RPMI7951 (cell line): ENCODE measurements around the gene SLC22A23. TPM values are rescaled to one million over a fixed set of nuclear protein-coding genes. Genes with fewer than 3 reads are reported as not detected.

Experiments used
- DNase-seq: peaks from one replicate; pipeline ENCODE4 v3.0.0-alpha.2; 2012; ENCODE audit warnings: low read depth
- total RNA-seq: library from RNA; depleted of rRNA; stranded (reverse); fragments of >200 nt; shearing (Covaris generic); gene quantifications from 2 replicates; pipeline ENCODE4 v1.2.3, GENCODE V29; 2014

The SLC22A23 gene
- total RNA-seq, 1 experiment from 2014 or later, result 0.72 TPM

DNA sequence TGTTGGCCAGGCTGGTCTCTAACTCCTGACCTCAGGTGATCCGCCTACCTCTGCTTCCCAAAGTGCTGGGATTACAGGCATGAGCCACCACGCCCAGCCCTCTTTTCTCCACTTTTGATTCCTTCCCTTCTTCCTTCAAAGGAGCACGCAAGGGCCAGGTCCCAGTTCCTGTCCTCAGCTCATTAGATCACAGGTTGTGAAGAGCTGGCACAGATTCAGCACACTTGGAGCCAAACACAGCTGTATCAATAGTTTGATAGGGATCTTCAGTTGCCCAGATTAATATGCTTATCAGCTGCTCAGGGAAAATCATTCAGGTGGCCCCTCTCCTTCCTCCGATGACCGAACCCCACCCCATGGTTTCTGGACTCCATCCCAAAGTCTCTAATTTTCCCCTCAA is 14.4 kb upstream of the SLC22A23 start:
- DNase-seq, result no peak

DNA sequence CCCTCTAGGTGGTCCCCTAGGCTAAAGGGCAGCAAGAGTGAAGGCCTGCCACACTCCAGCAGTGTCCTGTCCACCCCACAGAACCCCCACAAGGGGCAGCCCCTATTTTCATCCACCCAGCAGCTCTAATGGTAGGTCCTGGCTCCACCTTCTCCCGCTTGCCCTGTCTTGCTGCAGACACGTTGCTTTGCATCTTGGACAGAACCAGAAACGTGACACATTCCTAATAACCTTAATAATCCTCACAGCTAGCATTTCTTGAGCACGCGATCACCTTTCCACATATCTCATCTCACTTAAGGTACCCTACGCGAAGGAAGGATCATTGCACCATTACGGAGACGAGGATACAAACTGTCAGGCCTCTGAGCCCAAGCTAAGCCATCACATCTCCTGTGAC is 11.7 kb upstream of the SLC22A23 start:
- DNase-seq, result no peak

DNA sequence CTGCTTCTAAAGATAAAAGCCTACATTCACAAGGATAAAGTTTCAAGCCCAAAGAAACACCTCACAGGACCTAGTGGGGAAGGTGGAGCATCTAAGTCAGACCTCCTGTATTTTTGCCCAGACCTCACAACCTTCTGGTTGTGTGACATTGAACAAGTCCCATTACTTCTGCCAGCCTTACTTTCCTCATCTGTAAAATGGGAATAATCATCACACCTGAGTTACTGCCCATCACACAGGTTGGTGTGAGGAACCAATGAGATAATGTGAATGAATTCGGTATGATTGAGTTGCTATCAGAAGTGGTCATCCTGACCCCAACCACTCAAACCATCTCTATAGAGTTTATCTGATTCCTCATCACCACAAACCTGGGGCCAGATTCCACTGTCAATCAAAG is 11.1 kb upstream of the SLC22A23 start:
- no peak for DNase-seq

DNA sequence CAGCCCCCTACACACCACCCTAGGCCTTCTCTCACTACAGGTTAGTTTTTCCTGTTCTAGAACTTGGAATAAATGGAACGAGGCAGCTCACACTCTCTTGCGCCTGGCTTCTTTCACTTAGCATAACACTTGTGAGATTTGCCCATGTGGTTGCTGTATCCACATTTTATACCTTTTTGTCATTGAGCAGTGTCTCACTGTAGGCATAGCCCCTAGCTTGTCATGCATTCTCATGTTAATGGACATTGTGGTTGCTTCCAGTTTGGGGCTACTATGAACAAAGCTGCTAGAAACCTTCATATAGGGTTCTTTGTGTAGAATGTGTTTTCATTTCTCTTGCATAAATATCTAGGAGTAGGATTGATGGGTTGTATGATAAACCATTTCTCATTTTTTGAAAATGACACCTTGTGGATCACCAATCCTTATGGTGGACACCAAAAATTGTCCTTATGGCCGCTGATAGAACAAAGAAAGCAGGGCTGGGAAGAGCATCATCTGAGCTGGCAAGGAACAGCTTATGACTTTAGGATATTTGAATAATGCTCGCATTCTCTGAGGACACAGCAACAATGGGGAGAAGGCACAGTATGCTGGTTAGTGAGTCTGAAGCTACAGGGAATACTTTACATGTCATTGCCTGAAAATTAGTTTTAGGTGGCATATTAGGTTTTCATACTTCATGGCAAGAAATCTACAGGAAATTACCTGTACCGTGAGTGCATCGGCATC is 9.8 kb upstream of the SLC22A23 start:
- DNase-seq, result no peak

DNA sequence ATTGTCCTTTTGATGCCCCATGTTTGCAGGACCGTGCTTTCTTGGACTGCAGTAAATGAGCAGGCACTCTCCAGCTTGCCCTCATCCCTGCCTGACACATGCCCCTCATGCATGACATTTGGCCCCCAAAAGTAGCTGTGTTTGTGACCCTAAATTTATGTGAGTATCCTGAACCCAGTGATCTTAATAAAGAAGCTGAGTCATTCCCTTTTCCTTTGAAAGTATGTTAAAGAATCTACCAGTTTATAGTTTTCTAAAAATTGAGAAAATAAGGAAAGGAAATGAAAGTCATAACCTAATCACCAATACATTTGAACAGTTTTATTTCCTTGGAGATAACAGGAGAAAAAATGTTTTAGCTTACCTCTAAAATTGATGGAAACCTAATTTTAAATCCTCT is 3.4 kb upstream of the SLC22A23 start:
- DNase-seq, result no peak

DNA sequence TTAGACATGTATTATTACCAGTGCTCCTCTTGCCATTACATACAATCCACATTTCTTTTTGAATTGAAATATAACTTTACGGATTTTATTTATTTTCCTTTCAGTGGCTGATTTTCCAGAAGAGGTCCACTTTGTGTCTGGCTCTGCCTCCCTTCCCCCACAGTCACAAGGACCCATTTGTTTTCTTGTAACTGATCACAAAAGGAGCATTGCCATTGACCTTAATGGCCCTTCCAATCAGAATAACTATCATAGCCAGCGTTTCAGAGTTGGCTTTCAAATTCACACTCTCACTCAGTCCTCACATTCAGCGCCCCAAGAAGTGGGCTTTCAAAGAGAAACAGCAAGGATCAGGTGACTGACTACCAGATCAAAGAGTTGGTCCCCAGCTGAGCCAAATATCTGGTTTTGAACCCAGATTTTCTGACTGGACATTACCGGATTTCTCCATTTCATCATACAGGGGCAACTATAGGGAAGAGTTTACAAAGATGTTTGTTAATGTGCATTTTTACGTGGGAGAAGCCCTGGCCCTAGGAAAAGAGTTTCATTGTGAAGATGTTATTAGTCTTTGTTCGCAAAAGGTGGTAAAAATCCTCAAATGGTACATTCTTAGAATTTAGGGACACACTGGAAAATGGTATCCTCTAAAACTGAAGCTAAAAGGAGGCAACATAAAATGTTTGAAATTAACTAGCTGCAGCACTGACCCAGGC is 2.0 kb upstream of the SLC22A23 start:
- DNase-seq, result no peak

DNA sequence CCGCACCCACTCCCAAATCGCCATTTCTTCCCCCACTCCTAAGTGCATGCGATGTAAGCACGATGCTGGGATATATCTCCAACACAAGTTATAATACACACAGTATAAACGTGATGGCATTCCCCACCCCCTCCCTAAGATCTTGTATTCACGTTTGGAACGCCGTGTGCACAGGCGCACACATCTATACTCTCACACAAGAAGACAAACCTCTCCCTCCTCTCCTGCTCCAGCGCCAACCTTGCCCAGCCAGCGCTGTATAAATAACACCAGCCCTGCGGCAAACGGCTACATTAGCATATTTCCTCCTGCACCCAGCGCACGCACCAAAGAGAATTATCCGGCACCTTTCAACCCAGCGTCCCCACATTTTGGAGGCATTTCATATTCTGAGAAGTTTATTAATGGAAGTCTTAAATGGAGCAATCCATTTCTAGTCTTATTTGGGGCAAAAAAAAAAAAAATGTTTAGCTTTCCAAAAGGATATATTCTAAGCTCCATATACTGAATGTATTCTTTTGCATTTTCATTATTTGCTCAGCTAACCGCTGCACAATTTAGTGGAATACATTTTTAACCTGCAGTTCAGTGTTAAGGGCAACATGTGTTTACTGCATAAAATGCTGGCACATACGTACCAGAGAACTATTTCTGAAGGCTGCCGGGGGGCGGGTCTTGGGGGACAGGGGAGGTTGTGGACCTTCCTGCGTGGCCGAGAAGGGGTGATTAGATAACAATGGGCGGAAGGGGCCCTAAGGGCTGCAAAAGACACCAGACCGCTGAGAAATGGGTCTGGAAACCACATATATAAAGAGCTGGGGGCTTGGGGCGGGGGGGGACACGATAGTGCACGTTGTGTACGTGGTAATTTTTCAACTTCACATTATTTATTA is 1.1 kb upstream of the SLC22A23 start:
- DNase-seq, result peak; percentile 36

DNA sequence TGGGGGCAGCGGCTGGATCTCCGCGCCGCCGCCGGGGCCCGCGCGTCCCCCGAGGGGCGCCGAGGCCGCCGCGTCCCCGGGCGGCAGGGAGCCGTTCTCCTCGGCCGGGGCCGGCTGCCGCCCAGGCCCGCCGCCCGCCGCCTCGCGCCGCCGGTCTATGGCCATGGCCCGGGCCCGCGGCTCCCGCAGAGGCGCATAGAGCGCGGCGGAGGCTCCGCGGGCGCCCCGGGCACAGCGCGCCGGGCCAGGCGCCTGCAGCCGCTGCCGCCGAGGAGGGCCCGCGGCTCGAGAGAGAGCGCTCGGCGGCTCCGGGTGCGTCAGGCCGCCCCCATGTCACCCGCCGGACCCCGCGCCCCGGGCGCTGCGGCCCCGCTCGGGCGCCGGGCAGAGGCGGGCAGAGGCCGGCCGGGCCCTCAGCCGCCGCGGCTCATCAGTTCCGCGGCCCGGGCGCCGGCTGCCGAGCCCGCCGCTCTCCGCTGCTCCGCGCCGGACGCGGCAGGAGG is 404 bp downstream of the SLC22A23 start:
- no peak for DNase-seq

DNA sequence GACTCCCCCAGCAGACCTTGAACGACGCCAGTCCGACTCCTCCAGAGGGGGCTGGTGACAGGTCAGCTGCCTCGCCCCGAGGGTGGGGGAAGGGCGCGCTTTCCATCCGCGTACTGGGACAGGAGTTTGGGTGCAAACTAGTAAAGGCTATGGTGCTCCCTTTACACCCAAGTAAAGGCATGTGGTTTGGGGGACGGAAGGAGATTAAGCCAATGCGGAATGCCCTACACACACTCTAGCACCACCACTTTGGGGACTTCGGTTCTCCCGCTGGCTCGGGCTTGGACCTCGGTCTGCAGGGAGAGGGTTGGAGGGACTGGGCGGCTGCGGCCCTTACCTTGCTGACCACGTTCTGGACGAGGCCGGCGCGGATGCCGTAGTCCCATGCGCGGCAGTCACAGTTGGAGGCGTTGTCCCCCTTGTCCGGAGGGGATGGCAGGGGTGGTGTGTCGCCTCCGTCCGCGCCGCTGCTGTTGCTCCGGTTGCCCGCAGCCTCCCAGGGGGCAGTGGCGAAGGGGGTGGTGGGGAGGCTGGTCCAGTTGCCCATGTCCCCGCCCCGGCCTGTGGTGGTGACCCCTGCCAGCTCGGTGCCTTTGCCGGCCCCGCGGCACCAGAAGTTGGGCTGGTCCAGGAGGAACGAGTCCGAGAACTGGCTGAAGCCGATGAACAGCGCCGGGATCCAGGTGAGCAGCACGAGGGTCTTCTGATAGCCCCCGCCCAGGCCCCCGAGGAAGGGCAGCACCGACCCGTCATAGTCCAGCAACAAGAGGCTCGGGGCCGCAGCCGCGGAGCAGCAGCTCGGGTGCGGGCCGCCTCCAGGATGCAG is 1.1 kb downstream of the SLC22A23 start:
- no peak for DNase-seq

DNA sequence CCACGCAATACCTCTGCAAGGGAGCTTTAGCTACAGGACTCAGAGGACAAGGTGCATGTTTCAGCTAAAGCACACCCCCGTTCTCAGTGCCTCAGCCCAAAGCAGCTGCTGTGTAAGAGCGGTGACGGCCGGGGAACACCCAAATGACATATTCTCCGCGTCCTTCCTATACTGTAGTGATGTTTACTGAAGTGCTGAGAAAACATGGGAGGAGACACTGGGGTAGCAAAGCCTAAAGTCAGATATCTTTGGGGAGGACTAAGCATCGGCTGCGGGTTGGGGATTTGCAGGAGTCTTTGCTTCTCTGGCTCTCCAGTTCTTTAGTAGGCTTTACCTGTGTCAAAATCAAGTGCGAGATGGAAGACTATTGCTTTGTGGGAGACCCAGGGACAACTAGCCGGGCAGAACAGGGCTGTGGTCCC is 1.7 kb downstream of the SLC22A23 start:
- DNase-seq, result no peak

DNA sequence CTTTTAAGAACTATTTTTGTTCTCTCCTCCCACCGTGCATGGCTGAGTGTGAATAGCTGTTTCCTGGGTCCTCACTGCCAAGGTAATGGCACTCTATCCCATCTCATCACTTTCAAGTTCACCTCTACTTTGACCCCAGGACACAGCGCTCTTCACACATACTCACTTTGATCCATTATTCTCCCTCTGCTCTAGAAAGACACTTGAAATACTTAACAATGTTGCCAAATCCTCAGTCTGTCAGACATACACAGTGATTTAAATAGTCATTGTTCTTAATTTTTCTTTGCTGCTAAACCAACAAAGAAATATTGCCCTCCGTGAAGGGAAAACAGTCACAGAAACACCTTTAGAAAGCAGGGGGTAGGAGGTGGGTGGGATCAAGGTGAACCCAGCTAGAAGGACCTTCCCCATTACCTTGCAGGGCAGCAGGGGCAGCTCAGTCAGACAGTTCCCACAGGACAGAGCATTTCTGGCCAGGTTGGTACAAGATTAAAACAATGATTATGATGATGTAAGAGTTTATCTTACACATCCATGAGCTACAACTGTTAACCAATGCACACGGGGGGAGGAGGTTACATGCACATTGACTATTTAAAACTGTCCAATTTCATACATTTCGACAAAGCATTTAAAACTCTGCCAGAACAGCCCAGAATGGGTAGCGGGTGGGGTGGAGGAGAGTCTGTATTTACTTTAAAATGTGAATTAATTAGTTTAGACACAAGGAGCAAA is 2.4 kb downstream of the SLC22A23 start:
- DNase-seq, result no peak

DNA sequence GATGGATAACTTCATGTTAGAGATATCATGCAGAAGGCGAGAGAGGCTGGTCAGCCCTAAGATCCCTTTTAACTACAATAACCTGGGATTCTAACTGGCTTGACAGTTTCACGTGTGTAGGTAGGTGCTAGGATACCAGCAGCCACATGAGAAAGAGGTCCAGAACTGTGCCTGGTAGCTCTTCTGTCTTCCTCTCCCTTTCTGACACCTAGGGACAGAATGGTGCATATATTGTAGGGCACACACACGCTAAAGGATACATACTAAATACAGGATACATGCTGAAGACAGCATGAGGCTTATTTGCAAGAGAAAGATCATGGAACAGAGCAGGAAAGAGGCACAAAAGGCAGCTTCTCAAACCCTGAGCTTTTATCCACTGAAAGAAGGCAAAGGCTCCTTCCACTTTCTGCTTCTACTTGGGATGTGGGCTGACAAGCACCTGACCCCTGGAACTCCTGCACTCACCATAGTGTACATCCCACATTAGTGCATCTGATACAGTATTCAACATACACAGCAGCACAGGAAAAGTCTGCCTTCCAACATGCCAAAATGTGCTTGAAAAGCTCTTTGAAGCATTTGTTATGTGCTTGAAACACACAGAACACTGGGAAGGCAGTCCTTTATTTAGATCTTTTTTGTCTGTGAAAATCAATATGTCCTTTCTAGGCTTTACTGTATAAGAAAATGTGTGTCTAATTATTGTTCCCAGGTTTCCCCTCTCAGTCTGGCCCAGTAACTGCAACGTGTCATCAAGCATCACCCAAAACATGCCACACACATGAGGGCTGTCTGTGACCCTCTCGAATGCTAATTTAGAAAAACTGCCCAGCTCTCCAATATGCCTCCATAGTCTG is 3.2 kb downstream of the SLC22A23 start:
- DNase-seq, result no peak

DNA sequence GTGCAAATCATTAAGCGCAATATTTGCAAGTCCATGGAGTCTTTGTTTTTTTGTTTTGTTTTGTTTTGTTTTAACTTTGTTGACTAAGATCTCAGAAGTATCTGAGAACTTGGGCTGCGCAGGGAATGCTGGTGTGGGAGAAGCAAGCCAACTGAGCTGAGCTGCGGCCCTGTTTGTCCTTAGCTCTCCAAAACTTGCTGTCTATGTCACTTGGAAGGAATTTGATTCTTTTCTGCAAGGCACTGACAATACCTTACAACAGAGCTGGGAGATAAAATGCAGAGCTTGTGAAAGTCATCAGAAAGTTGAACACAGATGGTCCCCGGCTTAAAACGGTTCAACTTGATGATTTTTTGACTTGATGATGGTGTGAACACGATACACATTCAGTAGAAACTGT is 5.4 kb downstream of the SLC22A23 start:
- no peak for DNase-seq

DNA sequence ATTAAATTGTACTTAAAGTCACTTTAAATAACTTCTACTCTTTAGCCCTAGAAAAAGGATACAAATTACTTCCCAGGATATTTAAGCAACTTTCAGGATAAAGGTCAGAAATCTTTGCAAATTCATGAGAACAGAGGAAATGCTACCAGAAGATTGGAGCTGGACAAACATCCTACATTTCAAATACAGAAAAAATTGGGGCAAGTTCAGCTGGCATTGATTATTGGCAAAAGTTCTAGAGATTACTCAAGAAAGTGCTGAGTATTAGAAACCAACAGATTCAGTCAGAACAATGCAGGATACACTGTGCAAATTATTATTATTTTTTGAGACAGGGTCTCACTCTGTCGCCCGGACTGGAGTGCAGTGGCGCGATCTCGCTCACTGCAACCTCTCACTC is 6.0 kb downstream of the SLC22A23 start:
- no peak for DNase-seq

DNA sequence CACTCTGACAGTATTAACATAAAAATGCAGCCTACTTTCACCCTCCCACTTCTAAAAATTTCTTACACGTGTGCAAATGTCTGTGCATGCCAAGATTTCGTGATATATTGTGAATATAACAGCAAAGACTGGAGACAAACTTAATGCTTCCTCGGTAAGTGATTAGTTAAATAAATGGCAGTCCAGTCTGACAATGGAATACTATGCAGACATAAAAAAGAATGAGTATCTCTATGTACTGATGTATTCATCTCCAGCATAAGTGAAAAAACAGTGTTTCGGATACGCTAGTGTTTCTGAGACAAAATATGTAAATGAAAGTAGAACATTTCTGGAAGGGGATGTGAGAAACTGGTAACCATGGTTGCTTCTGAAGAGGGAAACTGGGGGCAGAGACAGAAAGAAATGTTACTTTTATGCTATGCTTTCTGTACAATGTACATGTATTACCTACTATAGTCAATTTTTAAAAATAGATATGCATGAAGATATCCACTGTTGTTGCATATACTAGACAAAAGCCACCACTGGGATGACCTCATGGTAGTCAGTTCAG is 7.0 kb downstream of the SLC22A23 start:
- DNase-seq, result no peak

DNA sequence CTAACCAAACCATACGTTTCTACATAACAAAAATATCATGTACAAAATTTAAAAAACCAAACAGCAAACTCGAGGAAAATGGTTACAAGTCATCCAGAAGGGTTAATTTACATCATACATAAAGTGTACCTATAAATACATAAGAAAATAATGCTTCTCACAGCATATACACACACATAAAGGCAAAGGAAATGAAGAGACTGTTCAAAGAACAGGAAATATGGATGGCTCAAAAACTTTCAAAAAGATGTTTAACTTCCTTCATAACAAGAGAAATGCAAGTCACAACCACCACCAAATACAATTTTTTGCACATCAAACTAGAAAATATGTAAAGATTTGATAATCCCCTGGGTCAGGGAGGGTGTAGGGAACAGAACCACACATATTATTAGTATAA is 7.5 kb downstream of the SLC22A23 start:
- DNase-seq, result no peak

DNA sequence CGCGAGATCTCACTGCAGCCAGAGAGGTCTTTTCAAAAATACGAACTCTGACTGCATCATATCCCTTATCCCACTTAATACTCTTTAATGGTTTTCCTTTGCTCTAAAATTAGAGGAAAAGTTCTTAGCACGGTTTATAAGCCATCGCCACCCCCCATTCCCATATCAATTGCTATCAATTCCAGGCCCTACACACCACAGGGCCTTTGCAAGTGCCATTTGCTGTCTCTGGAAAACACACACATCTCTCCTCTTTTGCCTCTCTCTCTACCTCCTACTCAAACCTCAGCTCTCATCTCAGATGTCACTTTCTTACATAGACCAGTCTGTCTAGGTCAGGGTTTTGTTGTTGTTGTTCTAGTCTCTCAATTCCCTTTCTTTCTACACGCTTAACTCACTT is 9.8 kb downstream of the SLC22A23 start:
- no peak for DNase-seq

DNA sequence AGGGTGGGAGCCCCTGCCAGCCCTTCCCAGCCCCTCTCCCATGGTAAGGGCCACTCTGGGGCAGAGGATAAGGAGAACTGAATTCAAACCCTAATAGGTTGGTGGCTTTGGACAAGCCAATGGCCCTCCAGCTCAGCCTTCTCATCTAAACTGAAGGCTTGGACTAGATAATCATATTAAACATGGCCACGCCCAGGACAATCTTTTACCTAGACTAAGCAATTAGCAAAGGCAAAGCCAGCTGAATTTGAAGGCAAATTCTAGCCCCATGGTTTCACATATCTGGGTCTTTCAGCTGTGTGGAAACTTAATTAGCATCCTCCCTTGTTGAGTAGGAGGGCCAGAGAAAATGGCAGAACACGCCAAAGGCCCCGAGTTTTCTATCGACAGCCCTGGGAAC is 10.7 kb downstream of the SLC22A23 start:
- no peak for DNase-seq
